GM21515 (cell line): ENCODE data around the gene AHNAK.

ENCODE experiments used
- ATAC-seq: cut with Tn5 transposase; IDR thresholded peaks from one replicate; pipeline ENCODE4 v1.9.1; 2021; ENCODE audit not compliant: unreplicated experiment

AHNAK gene

GRCh38 chr11:62394825-62395538 is 151.6 kb downstream of the AHNAK start:
- ATAC-seq = no peak

- ATAC-seq = no peak
Measured at GRCh38 chr11:62393735-62394134, 152.9 kb downstream of the AHNAK start.

- ATAC-seq = no peak
Measured at GRCh38 chr11:62393061-62393611, 153.5 kb downstream of the AHNAK start.

GRCh38 chr11:62392506-62392905 is 154.1 kb downstream of the AHNAK start:
- ATAC-seq = no peak

GRCh38 chr11:62391642-62392425 is 154.8 kb downstream of the AHNAK start:
- no peak for ATAC-seq

- ATAC-seq = no peak
Measured at GRCh38 chr11:62390722-62391121, 155.9 kb downstream of the AHNAK start.

- ATAC-seq = no peak
Measured at GRCh38 chr11:62390237-62390636, 156.4 kb downstream of the AHNAK start.

- ATAC-seq = no peak
Measured at GRCh38 chr11:62388999-62389398, 157.6 kb downstream of the AHNAK start.

GRCh38 chr11:62387381-62387780 is 159.2 kb downstream of the AHNAK start:
- no peak for ATAC-seq

GRCh38 chr11:62386083-62386482 is 160.5 kb downstream of the AHNAK start:
- peak; percentile 56 for ATAC-seq

GRCh38 chr11:62383822-62384221 is 162.8 kb downstream of the AHNAK start:
- ATAC-seq = no peak
